Measurements from ENCODE around the gene PSMA7.

Gene PSMA7

GRCh38 chr20:62135573-62136266, 7.5 kb downstream of the PSMA7 start:
- DNase-seq = no peak

GRCh38 chr20:62134735-62135231, 8.4 kb downstream of the PSMA7 start:
- no peak for DNase-seq

- no peak for DNase-seq
These were observed 9.3 kb downstream of the PSMA7 start for GRCh38 chr20:62133864-62134263.

- DNase-seq = no peak
These were observed 9.9 kb downstream of the PSMA7 start for GRCh38 chr20:62133051-62133845.

GRCh38 chr20:62132421-62132820, 10.8 kb downstream of the PSMA7 start:
- DNase-seq = no peak

- no peak for DNase-seq
These were observed 11.5 kb downstream of the PSMA7 start for GRCh38 chr20:62131560-62132320.

- no peak for DNase-seq
These were observed 13.3 kb downstream of the PSMA7 start for GRCh38 chr20:62129731-62130531.

GRCh38 chr20:62128502-62128901, 14.7 kb downstream of the PSMA7 start:
- no peak for DNase-seq

GRCh38 chr20:62127799-62128198, 15.4 kb downstream of the PSMA7 start:
- DNase-seq = no peak

GRCh38 chr20:62126141-62126540, 17.1 kb downstream of the PSMA7 start:
- no peak for DNase-seq

- no peak for DNase-seq
These were observed 19.6 kb downstream of the PSMA7 start for GRCh38 chr20:62123450-62124118.

- DNase-seq = no peak
These were observed 20.3 kb downstream of the PSMA7 start for GRCh38 chr20:62122654-62123449.

- DNase-seq = peak; percentile 90
These were observed 21.2 kb downstream of the PSMA7 start, which contains the start of gene LSM14B for GRCh38 chr20:62121776-62122653. Gene LSM14B, plus strand, starts transcription at chr20:62122475. Its CDS starts 192 bp downstream, at chr20:62122667.

GRCh38 chr20:62120990-62121775, 22.0 kb downstream of the PSMA7 start:
- no peak for DNase-seq

GRCh38 chr20:62120365-62120762, 22.8 kb downstream of the PSMA7 start:
- DNase-seq = no peak

- DNase-seq = no peak
These were observed 23.4 kb downstream of the PSMA7 start for GRCh38 chr20:62119591-62120364.

- no peak for DNase-seq
These were observed 24.1 kb downstream of the PSMA7 start for GRCh38 chr20:62119115-62119514.
